Stimulated activated CD4-positive, alpha-beta T cell treated with anti-CD3 and anti-CD28 coated beads, TNF-alpha, amount 100 ng/mL, for 48 hours (primary cell): ENCODE results near the gene FITM1.

Experiments used
- DNase-seq, 3 donors: peaks; one replicate each; pipeline ENCODE4 v3.0.0-alpha.2; 2020; ENCODE audit warnings: low read depth in 3 of 3

FITM1 gene

GRCh38 chr14:24119691-24120090 lies 10.8 kb upstream of the FITM1 start:
- no peak for DNase-seq

GRCh38 chr14:24121210-24121609 lies 9.2 kb upstream of the FITM1 start:
- no peak for DNase-seq

GRCh38 chr14:24122416-24122815 lies 8.0 kb upstream of the FITM1 start:
- DNase-seq: no peak

- DNase-seq: no peak
Observed at GRCh38 chr14:24122898-24123297, 7.6 kb upstream of the FITM1 start.

GRCh38 chr14:24123424-24124417 lies 6.7 kb upstream of the FITM1 start:
- DNase-seq: no peak

- no peak for DNase-seq
Observed at GRCh38 chr14:24126939-24127338, 3.5 kb upstream of the FITM1 start.

- DNase-seq: no peak
Observed at GRCh38 chr14:24127673-24128072, 2.8 kb upstream of the FITM1 start.

GRCh38 chr14:24129410-24129998 lies 955 bp upstream of the FITM1 start:
- DNase-seq: no peak

- DNase-seq: no peak
Observed at GRCh38 chr14:24130717-24131548, 474 bp downstream of the FITM1 start.

GRCh38 chr14:24131549-24131966 lies 1.1 kb downstream of the FITM1 start:
- no peak for DNase-seq

- DNase-seq: no peak
Observed at GRCh38 chr14:24132061-24132685, 1.7 kb downstream of the FITM1 start.

- DNase-seq: no peak
Observed at GRCh38 chr14:24132976-24133375, 2.5 kb downstream of the FITM1 start.

- no peak for DNase-seq
Observed at GRCh38 chr14:24133735-24134134, 3.3 kb downstream of the FITM1 start.

- DNase-seq: no peak
Observed at GRCh38 chr14:24135584-24135833, 5.0 kb downstream of the FITM1 start.

GRCh38 chr14:24135834-24136683 lies 5.6 kb downstream of the FITM1 start, which contains the start of gene PSME1:
PSME1 (plus strand) TSS chr14:24136194; CDS start chr14:24136263, 69 bp downstream.
- DNase-seq: peak; percentile 89 to 95 (median 89)

- no peak for DNase-seq
Observed at GRCh38 chr14:24136684-24137528, 6.4 kb downstream of the FITM1 start.

GRCh38 chr14:24137529-24138395 lies 7.3 kb downstream of the FITM1 start:
- no peak for DNase-seq

- no peak for DNase-seq
Observed at GRCh38 chr14:24138396-24139271, 8.2 kb downstream of the FITM1 start.
